GM21423 (cell line): ENCODE data around the gene CHST13.

Source experiments
- ATAC-seq: cut with Tn5 transposase; IDR thresholded peaks from one replicate; pipeline ENCODE4 v1.9.1; 2021; ENCODE audit warnings: mild to moderate bottlenecking, moderate library complexity; ENCODE audit not compliant: unreplicated experiment

The CHST13 gene

DNA sequence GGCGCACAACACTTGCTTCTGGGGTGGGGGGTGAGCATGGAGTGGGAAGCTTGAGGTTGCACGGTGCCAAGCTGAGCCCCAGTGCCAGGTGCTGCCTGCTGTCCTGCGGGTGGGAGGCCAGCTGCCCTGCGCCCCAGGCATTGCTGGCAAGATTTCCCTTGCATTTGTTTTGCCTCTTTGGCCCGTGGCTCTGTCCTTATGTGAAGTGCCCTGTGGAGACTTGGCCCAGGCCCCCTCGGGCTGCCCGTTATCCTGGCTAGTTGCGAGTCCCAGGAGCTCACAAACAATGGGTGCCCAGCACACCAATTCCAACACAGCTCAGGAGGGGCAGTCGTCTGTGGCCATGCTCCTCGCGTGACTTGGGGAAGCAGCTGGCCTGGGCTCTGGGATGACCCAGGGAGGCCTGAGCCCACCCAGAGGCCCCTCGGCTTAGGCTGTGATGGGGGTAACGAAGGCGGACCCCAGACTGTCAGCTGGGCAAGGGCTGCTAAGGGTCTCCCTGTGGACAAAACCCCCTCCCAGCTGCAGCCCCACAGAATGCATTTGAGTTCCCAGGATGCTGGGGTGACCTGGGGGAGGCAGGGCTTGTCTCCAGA is 28.8 kb downstream of the CHST13 start:
- no peak for ATAC-seq

DNA sequence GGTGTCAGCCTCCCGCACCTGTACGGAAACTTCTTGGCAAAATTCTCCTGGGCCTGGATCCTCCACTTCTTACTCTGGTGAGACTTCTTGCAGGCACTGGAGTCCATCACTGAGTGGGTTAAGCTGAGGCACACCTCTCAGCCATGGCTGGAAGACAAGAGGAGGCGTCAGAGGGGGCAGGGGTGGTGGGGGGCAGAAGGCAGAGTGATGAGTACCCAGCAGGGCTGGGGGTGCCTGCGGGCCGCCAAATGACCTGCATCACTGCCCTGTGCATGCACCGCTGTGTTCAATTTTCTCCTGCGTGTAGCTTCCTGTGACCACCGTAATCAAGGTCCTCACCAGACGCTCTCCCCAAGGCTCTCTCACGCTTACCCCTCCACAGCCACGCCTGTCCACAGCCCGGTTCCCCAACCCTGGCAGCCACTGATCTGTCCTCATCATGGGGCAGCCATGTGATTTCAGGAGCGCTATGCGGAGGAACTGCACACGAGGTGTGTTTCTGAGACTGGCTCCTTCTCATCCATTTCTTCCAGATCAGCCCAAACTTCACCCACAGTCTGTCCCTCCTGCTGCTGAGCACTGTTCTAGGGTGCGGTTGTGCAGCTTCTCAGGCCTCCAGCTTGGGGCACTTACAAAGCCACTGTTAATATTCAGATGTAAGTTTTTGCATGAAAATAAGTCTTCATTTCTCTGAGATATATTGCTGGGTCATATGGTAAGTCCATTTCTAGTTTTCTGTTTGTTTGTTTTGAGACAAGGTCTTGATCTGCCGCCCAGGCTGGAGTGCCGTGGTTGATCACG is 29.5 kb downstream of the CHST13 start:
- ATAC-seq, result no peak

DNA sequence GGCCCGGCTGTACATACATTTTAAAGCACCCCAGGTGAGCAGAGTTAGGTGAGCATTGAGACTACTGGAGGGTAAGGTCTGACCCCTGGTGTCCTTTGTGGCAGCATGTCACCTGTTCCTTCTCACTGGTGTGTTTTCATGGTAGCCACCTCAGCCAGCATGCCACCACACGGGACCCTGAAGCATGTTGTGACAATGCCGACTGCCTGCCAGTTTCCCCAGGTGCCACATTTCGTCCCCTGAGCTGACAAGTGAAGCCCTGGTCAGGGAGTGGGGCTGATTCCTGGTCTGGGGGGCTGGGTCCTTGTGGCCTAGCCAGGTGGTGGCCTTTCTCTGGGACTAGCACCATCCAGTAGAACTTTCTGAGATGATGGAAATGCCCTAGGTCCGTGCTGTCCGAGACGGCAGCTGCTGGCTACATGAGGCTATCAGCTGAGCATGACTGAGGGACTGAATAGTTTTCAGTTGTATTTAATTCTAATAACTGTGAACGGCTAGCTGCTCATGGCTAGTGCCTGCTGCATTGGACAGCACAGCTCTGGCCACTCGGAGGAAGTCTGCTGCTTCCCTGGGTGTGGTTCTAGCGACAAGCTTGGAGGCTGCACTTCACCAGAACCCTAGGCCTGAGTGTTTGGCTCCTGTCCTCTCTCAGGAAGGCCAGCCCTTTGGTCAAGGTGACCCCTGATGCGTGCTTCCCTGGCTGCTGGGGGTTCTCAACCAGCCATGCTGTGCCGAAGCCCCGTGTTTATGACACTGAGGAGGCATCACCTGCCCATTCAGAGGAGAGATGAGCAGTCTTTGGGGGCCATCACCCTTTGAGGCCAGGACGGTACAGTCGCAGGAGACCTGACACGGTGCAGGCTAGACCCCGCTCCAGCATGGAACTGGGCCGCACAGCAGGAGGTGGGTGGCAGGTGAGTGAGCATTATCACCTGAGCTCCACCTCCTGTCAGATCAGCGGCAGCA is 30.9 kb downstream of the CHST13 start:
- no peak for ATAC-seq

DNA sequence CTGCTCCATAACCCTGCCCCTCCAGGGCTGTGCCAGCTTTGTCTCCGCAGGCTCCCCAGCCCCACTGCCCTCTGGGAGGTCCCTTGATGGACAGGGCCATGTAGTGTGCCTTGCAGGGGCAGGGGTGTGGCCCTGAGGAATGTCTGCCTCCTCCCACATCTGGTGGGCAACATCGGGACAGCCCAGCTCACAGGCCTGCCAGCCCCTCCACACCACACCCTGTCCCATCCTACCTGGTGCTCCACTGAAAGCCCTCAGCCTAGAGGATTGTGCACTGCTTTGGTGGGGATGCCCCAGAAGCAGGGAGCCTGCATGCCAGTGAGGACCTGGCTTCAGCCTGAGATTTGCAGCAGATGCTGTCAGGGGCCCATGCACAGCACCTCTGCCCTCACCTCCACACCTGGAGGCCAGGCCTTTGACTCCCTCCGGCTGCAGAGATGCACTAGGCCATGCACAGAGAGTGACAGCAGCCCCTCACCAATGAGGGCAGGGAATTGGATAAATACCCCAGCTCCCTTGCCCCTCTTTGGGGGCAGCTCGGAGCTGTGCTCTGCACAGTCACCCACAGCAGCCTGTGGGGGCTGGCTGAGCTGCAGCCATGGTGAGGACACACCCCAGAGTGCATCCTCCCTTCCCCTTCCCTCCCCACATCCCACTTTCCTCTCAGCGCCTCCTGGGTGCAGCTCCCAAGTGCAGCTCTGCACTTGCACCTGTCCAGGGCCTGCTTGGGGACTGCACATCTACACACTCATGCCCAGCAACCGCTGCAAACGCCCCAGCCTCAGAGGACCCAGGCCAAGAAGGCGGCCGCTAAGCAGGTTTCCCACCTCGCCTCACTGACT is 32.1 kb downstream of the CHST13 start:
- no peak for ATAC-seq

DNA sequence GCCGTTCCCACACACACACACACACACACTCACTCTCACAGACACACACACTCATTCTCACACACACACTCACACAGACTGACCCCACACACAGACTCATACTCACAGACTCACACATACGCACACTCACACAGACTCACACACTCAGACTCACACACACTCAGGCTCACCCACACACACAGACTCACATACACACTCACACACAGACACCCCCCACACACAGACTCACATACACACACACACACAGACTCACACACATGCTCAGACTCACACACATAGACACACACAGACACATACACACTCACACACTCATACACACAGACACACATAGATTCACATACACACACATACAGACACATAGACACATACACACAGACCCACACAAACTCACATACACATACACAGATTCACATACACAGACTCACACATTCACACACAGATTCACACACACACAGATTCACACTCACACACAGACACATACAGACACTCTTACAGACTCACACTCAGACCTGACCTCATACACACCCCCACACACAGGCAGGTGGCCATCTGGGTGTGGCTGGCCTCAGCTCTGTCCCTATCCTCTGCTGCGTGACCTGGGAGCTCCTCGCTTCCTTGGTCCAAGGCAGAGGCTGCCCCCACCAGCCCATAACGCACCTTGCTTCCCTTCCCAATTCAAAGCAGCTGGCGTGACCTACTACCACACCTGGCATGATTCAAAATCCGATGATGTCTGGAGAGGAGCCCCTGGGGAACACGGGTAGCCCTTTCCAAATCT is 32.9 kb downstream of the CHST13 start:
- ATAC-seq, result no peak

DNA sequence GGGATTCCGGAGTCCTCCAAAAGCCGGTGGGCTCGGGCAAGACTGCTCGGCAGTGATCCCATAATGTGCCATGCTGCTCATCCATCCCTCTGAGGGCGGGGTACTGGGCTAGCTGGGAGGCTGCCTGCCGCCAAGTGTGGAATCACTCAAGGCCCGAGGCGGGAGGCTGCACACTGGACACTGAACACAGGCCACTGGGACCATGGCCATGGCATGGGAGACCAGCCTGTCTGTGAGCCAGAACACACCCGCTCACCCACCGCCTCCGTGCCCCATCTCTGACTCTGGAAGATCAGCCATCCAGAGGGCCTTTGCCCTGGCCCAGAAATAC is 33.4 kb downstream of the CHST13 start:
- ATAC-seq, result no peak

DNA sequence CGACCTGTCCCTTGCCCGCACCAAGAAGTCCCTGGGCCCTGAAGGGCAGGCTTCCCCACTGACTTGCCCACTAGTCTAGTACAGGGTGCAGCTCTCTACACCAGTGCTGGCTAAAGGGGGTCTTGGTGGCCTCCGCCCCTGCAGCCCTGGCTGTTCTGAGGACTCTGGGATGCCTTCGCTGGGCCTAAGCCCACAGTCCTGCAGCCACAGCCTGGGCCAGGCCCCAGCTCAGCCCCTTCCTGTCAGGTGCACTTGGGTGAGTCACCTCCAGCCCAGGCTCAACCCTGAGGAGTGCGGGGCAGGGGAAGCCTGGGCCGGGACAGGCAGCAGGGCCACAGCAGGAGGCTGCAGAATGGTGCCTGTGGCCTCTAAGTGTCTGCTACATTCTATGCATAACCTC is 33.8 kb downstream of the CHST13 start:
- no peak for ATAC-seq

DNA sequence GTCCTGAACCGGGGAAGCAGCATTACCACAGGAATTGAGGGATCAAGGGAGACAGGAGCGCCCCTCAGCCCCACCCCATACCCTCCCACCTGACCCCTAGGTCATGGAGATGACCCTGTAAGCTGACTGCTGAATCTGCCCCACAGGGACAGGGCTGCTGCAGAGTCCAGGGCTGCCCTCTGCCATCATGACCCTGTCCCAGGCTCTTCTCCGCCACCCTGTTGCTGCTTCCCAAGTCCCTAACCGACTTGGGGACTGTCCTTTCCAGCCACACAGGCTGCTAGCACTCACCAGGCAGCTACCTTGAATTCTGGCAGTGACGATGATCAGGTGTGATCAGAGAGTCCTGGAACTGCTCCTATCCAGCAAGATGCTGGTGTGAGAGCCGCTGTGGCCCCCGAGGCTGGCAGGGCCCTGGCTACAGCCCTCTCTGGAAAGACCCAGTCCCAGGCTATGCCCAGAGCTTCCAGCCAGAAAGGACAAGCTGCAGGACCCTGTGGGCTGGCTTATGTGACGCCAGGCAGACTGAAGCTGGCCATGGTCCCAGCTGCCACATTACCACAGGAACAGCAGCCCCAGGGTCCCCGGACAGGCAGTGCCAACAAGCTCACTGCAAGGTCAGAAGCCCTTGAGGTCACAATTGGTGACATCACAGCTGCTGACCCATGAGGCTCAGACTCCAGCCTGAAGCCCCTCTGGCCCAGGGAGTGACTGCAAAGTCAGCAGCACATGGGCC is 34.5 kb downstream of the CHST13 start, which contains the start of gene C3orf22:
Gene C3orf22, minus strand, starts transcription at position 597 of the 736 bp plus-strand sequence. CDS start 5,542 bp downstream, outside the sequence.
- ATAC-seq, result no peak

DNA sequence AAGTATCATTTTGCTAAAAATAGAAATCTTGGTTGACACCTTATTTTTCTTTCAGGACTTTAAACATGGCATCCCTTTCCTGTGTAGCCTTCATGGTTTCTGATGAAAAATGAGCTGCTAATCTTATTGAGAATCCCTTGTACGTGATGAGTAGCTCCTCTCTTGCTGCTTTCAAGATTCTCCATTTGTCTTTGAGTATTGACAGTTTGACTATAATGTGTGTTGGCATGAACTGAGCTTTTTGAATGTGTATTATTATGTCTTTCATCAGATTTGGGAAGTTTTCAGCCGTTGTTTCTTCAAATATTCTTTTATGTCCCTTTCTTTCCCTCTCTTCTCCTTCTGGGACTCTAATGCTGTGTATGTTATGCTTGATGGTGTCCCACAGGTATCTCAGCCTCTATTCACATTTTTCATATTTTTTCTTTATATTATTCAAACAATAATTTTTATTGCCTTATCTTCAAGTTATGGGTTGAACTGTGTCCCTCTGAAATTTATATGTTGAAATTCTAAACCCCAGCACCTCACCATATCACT is 38.9 kb downstream of the CHST13 start:
- ATAC-seq, result no peak

DNA sequence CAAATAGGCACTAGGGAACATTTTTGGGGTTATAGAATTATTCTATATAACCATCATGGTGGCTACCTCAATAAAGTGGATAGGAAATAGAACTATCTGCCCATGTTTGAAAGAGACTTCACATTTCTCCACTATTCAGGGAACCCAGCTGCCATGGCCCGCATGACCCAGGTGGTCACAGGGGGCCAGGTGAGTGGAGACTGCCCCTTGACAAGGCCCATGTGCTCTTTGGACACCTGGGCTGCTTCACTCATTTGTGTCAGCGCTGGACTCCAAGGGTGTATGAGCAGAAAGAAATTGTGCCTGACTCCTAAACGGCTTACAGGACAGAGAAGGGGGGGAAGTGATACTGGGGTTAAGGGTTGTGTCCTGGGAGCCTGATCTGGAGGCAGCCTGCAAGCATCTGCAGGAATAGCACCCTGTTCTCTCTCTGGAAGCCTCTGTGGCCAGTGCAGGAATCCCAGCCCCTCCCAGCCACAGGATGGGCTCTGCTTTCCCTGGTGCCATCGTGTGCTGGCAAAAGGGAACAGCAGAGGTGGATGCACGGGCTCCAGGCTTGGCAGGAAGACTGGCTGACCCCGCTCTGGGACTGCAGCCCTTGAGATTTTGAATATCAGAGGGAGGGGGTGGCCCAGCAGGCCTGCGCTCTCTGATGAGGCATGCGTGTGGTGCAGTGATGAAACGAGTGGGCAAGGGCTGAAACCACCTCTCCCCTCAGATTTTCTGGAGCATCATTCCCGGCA is 43.9 kb downstream of the CHST13 start:
- ATAC-seq, result no peak

DNA sequence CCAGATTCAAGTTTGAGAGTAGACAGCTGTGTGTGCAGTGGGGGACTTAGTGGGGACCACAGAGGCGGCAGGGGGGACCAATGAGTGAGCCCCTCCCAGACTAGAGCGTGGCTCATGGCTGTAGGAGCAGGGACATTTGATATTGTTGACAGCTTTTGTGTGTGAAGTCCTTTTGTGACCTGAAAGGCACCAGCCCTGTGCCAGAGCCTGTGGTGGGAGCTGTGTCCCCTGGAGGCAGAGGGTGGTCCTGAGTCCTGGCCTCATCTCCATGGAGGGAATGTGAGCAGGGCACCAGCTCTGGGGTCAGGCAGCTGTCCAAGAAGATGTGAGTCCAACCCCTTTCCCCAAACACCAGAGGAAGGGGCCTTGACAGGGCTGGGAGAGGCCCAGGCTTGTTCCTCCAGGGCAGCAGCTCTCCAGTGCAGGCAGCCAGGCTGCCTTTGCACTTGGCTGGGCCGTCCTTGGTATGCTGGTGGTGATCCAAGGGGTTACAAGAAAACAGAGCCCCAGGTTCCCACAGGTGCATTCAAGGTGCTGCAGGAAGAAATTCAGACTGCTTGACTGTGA is 44.9 kb downstream of the CHST13 start:
- no peak for ATAC-seq

DNA sequence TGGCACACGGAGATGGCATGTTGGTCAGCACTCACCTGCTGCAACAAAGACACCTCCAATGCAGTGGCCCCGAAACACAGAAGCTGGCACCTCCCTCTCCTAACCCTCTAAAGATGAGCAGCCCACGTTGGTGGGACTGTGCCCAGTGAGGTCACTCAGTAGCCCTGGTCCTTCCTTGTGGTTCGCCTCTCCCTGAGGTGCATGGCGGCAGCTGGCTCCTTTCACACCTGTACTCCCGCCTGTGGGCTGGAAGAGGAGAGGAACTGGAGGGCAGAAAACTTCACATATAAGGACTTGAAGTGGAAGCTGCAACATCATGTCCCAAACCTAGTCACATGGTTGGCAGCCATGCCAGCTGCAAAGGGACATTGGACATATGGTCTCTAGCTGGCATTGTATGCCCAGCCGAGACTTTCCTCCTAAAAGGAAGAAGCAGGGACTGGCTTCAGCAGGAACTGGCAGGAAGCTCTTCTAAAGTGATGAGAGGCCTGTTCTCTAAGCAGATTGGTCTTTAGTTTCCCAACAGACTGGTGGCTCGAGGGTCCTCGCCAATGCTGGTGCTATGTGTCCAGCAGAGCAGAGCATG is 45.5 kb downstream of the CHST13 start:
- no peak for ATAC-seq

DNA sequence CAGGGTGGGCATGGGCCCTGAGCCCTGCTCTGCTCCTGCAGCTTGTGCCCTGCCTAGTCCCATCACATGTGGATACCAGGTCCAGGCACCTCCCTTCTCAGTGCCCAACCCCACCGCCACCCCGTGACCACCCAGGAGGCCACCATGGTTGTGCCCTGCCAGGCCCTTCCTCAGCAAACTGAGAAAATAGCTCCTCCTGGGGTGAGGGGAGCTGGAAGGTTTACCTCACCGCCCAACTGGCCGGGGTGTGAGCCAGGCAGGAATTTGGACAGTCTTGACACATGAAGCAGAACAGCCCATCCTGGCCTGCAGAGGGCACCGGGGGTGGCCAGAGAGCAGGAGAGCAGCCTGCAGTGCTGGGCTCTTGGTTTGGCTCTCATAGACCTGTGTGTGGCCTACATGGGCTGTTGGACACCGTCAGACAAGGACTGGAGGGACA is 46.2 kb downstream of the CHST13 start:
- no peak for ATAC-seq

DNA sequence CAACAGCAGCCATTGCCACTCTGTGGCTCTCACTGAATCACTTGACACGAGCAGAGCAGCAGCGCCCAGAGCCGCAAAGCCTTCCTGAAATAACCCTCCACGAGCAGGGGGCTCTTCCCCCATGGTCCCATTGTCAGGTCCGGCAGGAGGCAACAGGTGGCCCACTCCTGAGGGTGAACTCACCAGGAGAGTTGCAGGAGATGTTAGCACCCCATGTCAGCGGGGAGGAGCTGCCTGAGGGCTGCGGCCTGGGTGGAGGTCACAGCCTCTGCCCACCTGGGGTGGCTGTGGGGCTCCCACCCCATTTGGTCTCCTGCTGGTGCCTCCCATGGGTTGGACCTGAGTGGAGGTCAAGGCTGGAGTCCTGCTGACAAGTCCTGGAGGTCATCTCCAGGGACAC is 47.1 kb downstream of the CHST13 start:
- ATAC-seq, result no peak

DNA sequence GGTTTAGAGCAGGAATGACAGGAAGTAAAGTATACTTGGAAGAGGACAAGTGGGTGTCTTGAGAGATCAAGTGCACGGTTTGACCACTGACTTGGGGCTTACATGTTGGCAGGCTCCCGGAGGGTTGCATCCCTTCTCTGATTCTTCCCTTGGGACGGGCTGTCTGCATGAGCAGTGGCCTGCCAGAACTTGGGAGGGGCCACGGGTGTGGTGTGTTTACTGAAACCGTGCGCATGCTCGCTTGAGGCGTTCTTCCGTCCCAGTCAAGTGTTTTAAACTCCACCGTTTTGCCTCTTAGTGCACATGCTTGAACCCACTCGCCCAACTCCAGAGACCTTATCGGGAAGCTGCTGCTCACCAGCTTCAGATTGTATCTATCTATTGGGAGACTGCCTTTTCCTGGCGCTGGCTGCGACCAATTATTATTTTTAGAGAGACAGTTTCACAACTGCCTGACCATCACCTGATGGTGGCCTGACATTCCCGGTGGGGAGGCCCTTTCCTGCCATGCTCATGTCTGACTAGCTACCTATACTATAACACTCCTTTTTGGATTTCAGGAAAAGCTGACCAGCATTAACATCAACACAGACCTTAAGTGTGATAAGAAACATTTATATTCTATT is 49.6 kb downstream of the CHST13 start:
- no peak for ATAC-seq

DNA sequence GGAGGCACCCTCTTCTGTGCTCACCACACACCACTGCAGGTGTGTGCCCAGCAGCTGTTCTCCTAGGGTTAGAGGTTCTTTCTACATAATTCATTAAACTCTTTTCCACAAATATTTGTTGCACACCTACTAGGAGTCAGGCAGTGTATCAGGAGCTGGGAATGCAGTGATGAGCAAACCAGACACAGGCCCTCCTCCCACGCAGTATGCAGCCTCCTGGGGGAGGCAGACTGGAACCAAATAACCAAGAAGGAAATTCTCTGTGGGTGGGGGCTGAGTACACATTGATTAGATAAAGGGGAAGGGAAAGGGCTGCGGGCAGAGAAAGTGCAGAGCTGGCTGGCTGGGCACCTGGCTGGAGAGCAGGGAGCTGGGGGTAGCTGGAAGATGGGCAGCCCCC is 53.3 kb downstream of the CHST13 start:
- ATAC-seq, result no peak

DNA sequence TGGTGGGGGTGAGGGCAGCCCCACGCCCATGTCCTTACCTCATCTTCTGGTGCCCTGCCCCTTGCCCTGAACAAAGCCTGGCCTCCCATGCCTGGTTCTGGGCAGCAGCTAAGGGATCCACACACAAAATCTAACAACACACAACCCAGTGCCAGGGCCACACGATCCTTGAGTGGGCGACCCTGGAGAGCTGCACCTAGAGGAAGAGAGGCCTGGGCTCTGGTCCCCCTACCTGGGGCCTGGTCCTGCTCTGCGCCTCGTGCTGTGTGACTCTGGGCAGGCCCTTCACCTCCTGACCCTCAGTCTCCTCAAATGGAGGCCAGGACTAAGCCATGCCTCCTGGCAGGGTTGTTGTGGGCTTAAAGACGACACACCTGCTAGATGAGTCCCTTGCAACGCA is 54.7 kb downstream of the CHST13 start:
- no peak for ATAC-seq
